Activated CD4-positive, alpha-beta T cell treated with anti-CD3 and anti-CD28 coated beads, Interleukin-2, Interleukin-6, amounts not matched to agents 100 ng/mL and 50 ng/mL, durations not matched to agents 16 hours and 8 hours (primary cell): Measurements from ENCODE around the gene ST8SIA1.
"Not testable (repeated sequence)": the region's sequence is repeated elsewhere in the genome, so short reads cannot be mapped to it uniquely, and the experiment has no call there.

ENCODE experiments used
- DNase-seq: peaks from one replicate; pipeline ENCODE4 v3.0.0-alpha.2; 2020

The ST8SIA1 gene

DNA sequence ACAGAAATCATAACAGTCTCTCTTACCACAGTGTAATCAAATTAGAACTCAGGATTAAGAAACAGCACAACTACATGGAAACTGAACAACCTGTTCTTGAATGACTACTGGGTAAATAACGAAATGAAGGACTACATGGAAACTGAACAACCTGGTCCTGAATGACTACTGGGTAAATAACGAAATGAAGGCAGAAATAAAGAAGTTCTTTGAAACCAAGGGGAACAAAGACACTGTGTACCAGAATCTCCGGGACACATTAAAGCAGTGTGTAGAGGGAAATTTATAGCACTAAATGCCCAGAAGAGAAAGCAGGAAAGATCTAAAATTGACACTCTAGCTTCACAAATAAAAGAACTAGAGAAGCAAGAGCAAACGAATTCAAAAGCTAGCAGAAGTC, 185.2 kb downstream of the ST8SIA1 start:
- not testable (repeated sequence) for DNase-seq

DNA sequence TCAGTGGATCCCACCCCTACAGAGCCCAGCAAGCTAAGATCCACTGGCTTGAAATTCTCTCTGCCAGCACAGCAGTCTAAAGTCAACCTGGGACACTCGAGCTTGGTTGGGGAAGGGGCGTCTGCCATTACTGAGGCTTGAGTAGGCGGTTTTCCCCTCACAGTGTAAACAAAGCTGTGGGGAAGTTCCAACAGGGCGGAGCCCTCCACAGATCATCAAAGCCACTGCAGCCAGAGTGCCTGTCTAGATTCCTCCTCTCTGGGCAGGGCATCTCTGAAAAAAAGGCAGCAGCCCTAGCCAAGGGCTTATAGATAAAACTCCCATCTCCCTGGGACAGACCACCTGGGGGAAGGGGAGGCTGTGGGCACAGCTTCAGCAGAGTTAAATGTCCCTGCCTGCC, 187.8 kb downstream of the ST8SIA1 start:
- DNase-seq = not testable (repeated sequence)
